Myocyte (in vitro differentiated cells): ENCODE measurements around the gene GPR148. TPM values are rescaled to one million over a fixed set of nuclear protein-coding genes. Genes with fewer than 3 reads are reported as not detected.
"Not testable (repeated sequence)": the region's sequence is repeated elsewhere in the genome, so short reads cannot be mapped to it uniquely, and the experiment has no call there.

Experiments
- DNase-seq: peaks from one replicate; pipeline ENCODE4 v3.0.0-alpha.2; 2012; ENCODE audit warnings: low read depth
- polyA plus RNA-seq: library from polyadenylated mRNA; unstranded; fragments of >200 nt; gene quantifications from one replicate; pipeline ENCODE4 v1.2.1, GENCODE V29; 2012; ENCODE audit warnings: missing spikeins
- total RNA-seq: library from RNA; depleted of rRNA; stranded (reverse); fragments of >200 nt; gene quantifications from 2 replicates; pipeline ENCODE4 v1.2.3, GENCODE V29; 2014

Gene GPR148
- total RNA-seq: not detected in 2 replicates
- polyA plus RNA-seq: not detected

GRCh38 chr2:130728549-130729316 is at the start of gene GPR148:
TSS of gene GPR148 (plus strand) at chr2:130729070. CDS start at chr2:130729152, 82 bp downstream.
- no peak for DNase-seq

GRCh38 chr2:130692041-130692770 is 36.7 kb upstream of the GPR148 start:
- DNase-seq: not testable (repeated sequence)

- DNase-seq: not testable (repeated sequence)
Measured at GRCh38 chr2:130693474-130693873, 35.4 kb upstream of the GPR148 start.

- DNase-seq: not testable (repeated sequence)
Measured at GRCh38 chr2:130703250-130703649, 25.6 kb upstream of the GPR148 start.

GRCh38 chr2:130714795-130715194 is 14.1 kb upstream of the GPR148 start:
- not testable (repeated sequence) for DNase-seq

- no peak for DNase-seq
Measured at GRCh38 chr2:130720036-130720435, 8.8 kb upstream of the GPR148 start.

- no peak for DNase-seq
Measured at GRCh38 chr2:130720528-130720927, 8.3 kb upstream of the GPR148 start.

- no peak for DNase-seq
Measured at GRCh38 chr2:130724455-130724854, 4.4 kb upstream of the GPR148 start.

- no peak for DNase-seq
Measured at GRCh38 chr2:130726614-130727180, 2.2 kb upstream of the GPR148 start.

- DNase-seq: no peak
Measured at GRCh38 chr2:130727286-130727924, 1.5 kb upstream of the GPR148 start.

GRCh38 chr2:130728007-130728454 is 839 bp upstream of the GPR148 start:
- DNase-seq: no peak

GRCh38 chr2:130729322-130730299 is 741 bp downstream of the GPR148 start:
- DNase-seq: no peak

GRCh38 chr2:130732257-130732656 is 3.4 kb downstream of the GPR148 start:
- not testable (repeated sequence) for DNase-seq

GRCh38 chr2:130735200-130735599 is 6.3 kb downstream of the GPR148 start:
- DNase-seq: no peak

- no peak for DNase-seq
Measured at GRCh38 chr2:130736487-130736886, 7.6 kb downstream of the GPR148 start.

GRCh38 chr2:130737592-130737991 is 8.7 kb downstream of the GPR148 start:
- no peak for DNase-seq

- no peak for DNase-seq
Measured at GRCh38 chr2:130740671-130741070, 11.8 kb downstream of the GPR148 start.

- no peak for DNase-seq
Measured at GRCh38 chr2:130743278-130743677, 14.4 kb downstream of the GPR148 start.

- no peak for DNase-seq
Measured at GRCh38 chr2:130744287-130745117, 15.6 kb downstream of the GPR148 start.
